ENCODE results near the gene DCDC2C. TPM values are rescaled to one million over a fixed set of nuclear protein-coding genes. Genes with fewer than 3 reads are reported as not detected.
"Not testable (repeated sequence)": the region's sequence is repeated elsewhere in the genome, so short reads cannot be mapped to it uniquely, and the experiment has no call there.

Gene DCDC2C
- polyA plus RNA-seq, 4 donors, result 0.17 to 0.92 (median 0.39) TPM; not detected in 1

- no peak for DNase-seq (ENCODE audit: low read depth in 4 of 4, low spot score in 2 of 4)
Measured at GRCh38 chr2:3806730-3807129, 103.4 kb downstream of the DCDC2C start.

- DNase-seq (ENCODE audit: low read depth in 4 of 4, low spot score in 2 of 4), result no peak
Measured at GRCh38 chr2:3807853-3808252, 104.5 kb downstream of the DCDC2C start.

- DNase-seq (ENCODE audit: low read depth in 4 of 4, low spot score in 2 of 4), result no peak
Measured at GRCh38 chr2:3814706-3815245, 111.4 kb downstream of the DCDC2C start.

- not testable (repeated sequence) for DNase-seq (ENCODE audit: low read depth in 4 of 4, low spot score in 2 of 4)
Measured at GRCh38 chr2:3817144-3817543, 113.8 kb downstream of the DCDC2C start.

GRCh38 chr2:3823748-3824147, 120.4 kb downstream of the DCDC2C start:
- no peak for DNase-seq (ENCODE audit: low read depth in 4 of 4, low spot score in 2 of 4)

GRCh38 chr2:3827673-3828575, 124.5 kb downstream of the DCDC2C start:
- DNase-seq (ENCODE audit: low read depth in 4 of 4, low spot score in 2 of 4), result no peak

GRCh38 chr2:3830796-3831195, 127.4 kb downstream of the DCDC2C start:
- no peak for DNase-seq (ENCODE audit: low read depth in 4 of 4, low spot score in 2 of 4)

GRCh38 chr2:3837086-3837485, 133.7 kb downstream of the DCDC2C start:
- DNase-seq (ENCODE audit: low read depth in 4 of 4, low spot score in 2 of 4), result no peak

GRCh38 chr2:3838348-3838747, 135.0 kb downstream of the DCDC2C start:
- DNase-seq (ENCODE audit: low read depth in 4 of 4, low spot score in 2 of 4), result no peak

- no peak for DNase-seq (ENCODE audit: low read depth in 4 of 4, low spot score in 2 of 4)
Measured at GRCh38 chr2:3839476-3839875, 136.1 kb downstream of the DCDC2C start.

GRCh38 chr2:3840611-3841155, 137.3 kb downstream of the DCDC2C start:
- DNase-seq (ENCODE audit: low read depth in 4 of 4, low spot score in 2 of 4), result no peak

- DNase-seq (ENCODE audit: low read depth in 4 of 4, low spot score in 2 of 4), result no peak
Measured at GRCh38 chr2:3847397-3848052, 144.2 kb downstream of the DCDC2C start.

GRCh38 chr2:3848776-3849175, 145.4 kb downstream of the DCDC2C start:
- no peak for DNase-seq (ENCODE audit: low read depth in 4 of 4, low spot score in 2 of 4)

- DNase-seq (ENCODE audit: low read depth in 4 of 4, low spot score in 2 of 4), result no peak
Measured at GRCh38 chr2:3849213-3849612, 145.8 kb downstream of the DCDC2C start.

- no peak for DNase-seq (ENCODE audit: low read depth in 4 of 4, low spot score in 2 of 4)
Measured at GRCh38 chr2:3857576-3857975, 154.2 kb downstream of the DCDC2C start.

- no peak for DNase-seq (ENCODE audit: low read depth in 4 of 4, low spot score in 2 of 4)
Measured at GRCh38 chr2:3864943-3865865, 161.8 kb downstream of the DCDC2C start.

- no peak for DNase-seq (ENCODE audit: low read depth in 4 of 4, low spot score in 2 of 4)
Measured at GRCh38 chr2:3867469-3867868, 164.1 kb downstream of the DCDC2C start.

- DNase-seq (ENCODE audit: low read depth in 4 of 4, low spot score in 2 of 4), result no peak
Measured at GRCh38 chr2:3868012-3868805, 164.8 kb downstream of the DCDC2C start.

GRCh38 chr2:3870222-3870621, 166.8 kb downstream of the DCDC2C start:
- DNase-seq (ENCODE audit: low read depth in 4 of 4, low spot score in 2 of 4), result no peak
